H1 (cell line): ENCODE measurements around the gene PLAC1. TPM values are rescaled to one million over a fixed set of nuclear protein-coding genes. Genes with fewer than 3 reads are reported as not detected.

Experiments used
- CHD1 ChIP-seq: IDR thresholded peaks from 2 replicates; pipeline ENCODE4 v1.6.1; 2012; ENCODE audit warnings: low read depth, low read length, improper control_type of control experiment
- CHD7 ChIP-seq: fragments of 300-600 bp; sonication (generic); IDR thresholded peaks from 2 replicates; pipeline ENCODE4 v1.7.1; 2012; ENCODE audit warnings: low read length, moderate library complexity, mild to moderate bottlenecking, inconsistent platforms; ENCODE audit not compliant: insufficient replicate concordance
- KDM5A ChIP-seq: fragments of 200-600 bp; IDR thresholded peaks from 2 replicates; pipeline ENCODE4 v1.7.1; 2012; ENCODE audit warnings: mild to moderate bottlenecking, low read length, inconsistent platforms, mixed read lengths
- NANOG ChIP-seq: IDR thresholded peaks from 2 replicates; pipeline ENCODE4 v1.6.1; 2011; ENCODE audit warnings: low read length, low read depth, mild to moderate bottlenecking, inconsistent platforms; ENCODE audit not compliant: insufficient read depth, poor library complexity, severe bottlenecking
- NRF1 ChIP-seq: IDR thresholded peaks from 2 replicates; pipeline ENCODE4 v1.6.1; 2011; ENCODE audit warnings: mild to moderate bottlenecking, low read depth, low read length, improper control_type of control experiment
- SIN3A ChIP-seq, 2 experiments: IDR thresholded peaks in 1 of 2; conservative IDR thresholded peaks in 1 of 2; 2 replicates each; pipeline ENCODE4 v1.6.1; 2011 to 2012; ENCODE audit warnings: low read length in 2 of 2, improper control_type of control experiment in 1 of 2, low read depth in 1 of 2, mild to moderate bottlenecking in 1 of 2
- polyA plus RNA-seq, 7 experiments: library from polyadenylated mRNA; depleted of rRNA in 3 of 7; stranded (reverse) in 5 of 7; unstranded in 2 of 7; fragments of >200 nt in 5 of 7; fragments of 200-250 nt in 2 of 7; gene quantifications; 1 replicate in 5 of 7; 2 replicates in 1 of 7; 4 replicates in 1 of 7; pipeline versions ENCODE4 v1.2.1 to v1.2.3, GENCODE V29; 2011 to 2013; ENCODE audit warnings: missing spikeins in 2 of 7, mixed read lengths in 2 of 7
- total RNA-seq: library from RNA; stranded (reverse); fragmentation: NEBNext Ultra II Directional; extraction: Animal tissue kit (Norgen Biotek cat#: 25700); gene quantifications from 2 replicates; pipeline ENCODE4 v1.2.1, GENCODE V29; 2021

The PLAC1 gene
- total and polyA plus RNA-seq, 2 of the 8 experiments (the other 6 are each of a cell fraction or from before 2014, with no cell fraction given), result 1.8 TPM; not detected in 1

- TF ChIP-seq CHD7, result no peak
- no peak for TF ChIP-seq KDM5A
- no peak for TF ChIP-seq NRF1
- no peak for TF ChIP-seq CHD1
- TF ChIP-seq SIN3A (conservative IDR thresholded peaks at IDR 0.05 in 1 of 2, IDR thresholded peaks at IDR 0.05 in 1 of 2; ENCODE audit: low read depth in 1 of 2, low read length in 2 of 2), result no peak
- no peak for TF ChIP-seq NANOG
Measured at GRCh38 chrX:134619838-134620237, 38.4 kb downstream of the PLAC1 start (continued).
